HCT116 (cell line): Measurements from ENCODE around the gene TIGD3. TPM values are rescaled to one million over a fixed set of nuclear protein-coding genes. Genes with fewer than 3 reads are reported as not detected.

Experiments
- ATAC-seq: fragments of 200-7000 bp; cut with Tn5 transposase; 2 replicates; pipeline ENCODE4 v1.9.1; 2020; ENCODE audit warnings: mild to moderate bottlenecking, moderate library complexity
- BruUV-seq: library from RNA; stranded (reverse); fragments of 400-500 nt; replicated peaks from 2 replicates; lab custom pipeline; 2021; lab: Mats Ljungman, UMichigan
- CTCF ChIA-PET: fragments of 300-600 bp; sonication (Branson Sonifier 250); formaldehyde crosslinking; loops from one replicate; lab custom pipeline; 2021; ENCODE audit warnings: antibody characterized with exemption; lab: Charles Lee
- POLR2A ChIA-PET: fragments of 300-600, 350-600 bp; sonication (Branson Sonifier 250); formaldehyde crosslinking; loops from one replicate; lab custom pipeline; 2021; ENCODE audit warnings: antibody characterized with exemption; lab: Charles Lee
- RAD21 ChIA-PET, 2 experiments: fragments of 300-600 bp; sonication (Branson Sonifier 250); formaldehyde crosslinking; loops; one replicate each; lab custom pipeline; 2023; ENCODE audit warnings: low total read pairs in 2 of 2; ENCODE audit not compliant: uncharacterized antibody in 2 of 2, unreplicated experiment in 2 of 2, low non-redundant PET in 1 of 2; lab: Charles Lee
- DNase-seq: peaks from one replicate; pipeline ENCODE4 v3.0.0-alpha.2; 2010; ENCODE audit warnings: low read depth, low spot score
- H2AFZ ChIP-seq: fragments of 200-600 bp; shearing (Covaris generic), sonication (generic); 2 replicates; pipeline ENCODE4 v1.6.1; 2017; ENCODE audit warnings: low read depth, mixed run types, mixed read lengths, antibody characterized with exemption, low read length; ENCODE audit not compliant: poor library complexity, severe bottlenecking
- H3K27ac ChIP-seq: 2 replicates; pipeline ENCODE4 v1.5.1; 2012; ENCODE audit warnings: low read depth, low read length
- H3K27me3 ChIP-seq: fragments of 200-600 bp; sonication (generic); 2 replicates; pipeline ENCODE4 v1.6.1; 2016; ENCODE audit warnings: mixed run types, low read length, mixed read lengths; ENCODE audit not compliant: insufficient read depth
- H3K36me3 ChIP-seq, 2 experiments: fragments of 200-500 bp in 1 of 2; fragments of 200-600 bp in 1 of 2; sonication (Bioruptor generic) in 1 of 2; sonication (generic) in 1 of 2; 2 replicates each; pipeline versions ENCODE4 v1.5.1 to v1.6.1; 2014 to 2016; ENCODE audit warnings: low read length in 2 of 2, inconsistent platforms in 1 of 2, mixed read lengths in 1 of 2, mixed run types in 1 of 2; ENCODE audit not compliant: insufficient read depth in 2 of 2, control insufficient read depth in 1 of 2
- H3K4me1 ChIP-seq, 2 experiments: fragments of 200-600 bp in 1 of 2; sonication (generic) in 1 of 2; 2 replicates each; pipeline versions ENCODE4 v1.5.1 to v1.6.1; 2012 to 2017; ENCODE audit warnings: low read length in 2 of 2, inconsistent platforms in 1 of 2, mild to moderate bottlenecking in 1 of 2, mixed read lengths in 1 of 2, mixed run types in 1 of 2, moderate library complexity in 1 of 2; ENCODE audit not compliant: insufficient read depth in 2 of 2, control insufficient read depth in 1 of 2
- H3K4me2 ChIP-seq: fragments of 200-600 bp; sonication (generic); 2 replicates; pipeline ENCODE4 v1.6.1; 2017; ENCODE audit warnings: mixed run types, low read length, mixed read lengths
- H3K4me3 ChIP-seq, 2 experiments: fragments of 200-600 bp in 1 of 2; sonication (generic) in 1 of 2; replicated peaks in 1 of 2; 2 replicates each; pipeline ENCODE4 v1.5.1; 2011 to 2016; ENCODE audit warnings: low read length in 2 of 2, control low read depth in 1 of 2, low read depth in 1 of 2, mild to moderate bottlenecking in 1 of 2, mixed read lengths in 1 of 2, mixed run types in 1 of 2
- H3K79me2 ChIP-seq: fragments of 200-600 bp; sonication (generic); 2 replicates; pipeline ENCODE4 v1.6.1; 2017; ENCODE audit warnings: mild to moderate bottlenecking, mixed run types, low read length, moderate library complexity, mixed read lengths; ENCODE audit not compliant: insufficient read depth
- H3K9ac ChIP-seq: fragments of 200-600 bp; sonication (generic); 2 replicates; pipeline ENCODE4 v1.6.1; 2016; ENCODE audit warnings: low read length, mixed read lengths
- H3K9me2 ChIP-seq: fragments of 200-600 bp; sonication (generic), shearing (Covaris generic); 2 replicates; pipeline ENCODE4 v1.6.1; 2017; ENCODE audit warnings: mixed run types, mild to moderate bottlenecking, moderate library complexity; ENCODE audit not compliant: insufficient read depth
- H3K9me3 ChIP-seq, 2 experiments: fragments of 200-500 bp in 1 of 2; fragments of 200-600 bp in 1 of 2; sonication (Bioruptor generic) in 1 of 2; sonication (generic) in 1 of 2; 2 replicates each; pipeline ENCODE4 v1.6.1; 2014 to 2017; ENCODE audit warnings: low read length in 2 of 2, mixed read lengths in 2 of 2, inconsistent platforms in 1 of 2, low read depth in 1 of 2, mild to moderate bottlenecking in 1 of 2, mixed run types in 1 of 2, moderate library complexity in 1 of 2; ENCODE audit not compliant: control insufficient read depth in 1 of 2, insufficient read depth in 1 of 2
- H4K20me1 ChIP-seq: fragments of 200-600 bp; sonication (generic), shearing (Covaris generic); 2 replicates; pipeline ENCODE4 v1.6.1; 2017; ENCODE audit warnings: mixed run types, mild to moderate bottlenecking, moderate library complexity; ENCODE audit not compliant: insufficient read depth
- CBX3 ChIP-seq: IDR thresholded peaks from 2 replicates; pipeline ENCODE4 v1.6.1; 2012; ENCODE audit warnings: low read depth
- CEBPB ChIP-seq: IDR thresholded peaks from 2 replicates; pipeline ENCODE4 v1.6.1; 2012; ENCODE audit warnings: low read depth
- EGR1 ChIP-seq: IDR thresholded peaks from 2 replicates; pipeline ENCODE4 v1.6.1; 2012; ENCODE audit warnings: low read depth
- ELF1 ChIP-seq: IDR thresholded peaks from 2 replicates; pipeline ENCODE4 v1.6.1; 2012; ENCODE audit warnings: low read depth, borderline replicate concordance
- EZH2phosphoT487 ChIP-seq: fragments of 200-600 bp; IDR thresholded peaks from 2 replicates; pipeline ENCODE4 v1.6.1; 2018; ENCODE audit warnings: antibody characterized with exemption, borderline replicate concordance
- FOSL1 ChIP-seq: IDR thresholded peaks from 2 replicates; pipeline ENCODE4 v1.6.1; 2012; ENCODE audit warnings: low read depth
- JUND ChIP-seq: IDR thresholded peaks from 2 replicates; pipeline ENCODE4 v1.6.1; 2012
- SIN3A ChIP-seq: IDR thresholded peaks from 2 replicates; pipeline ENCODE4 v1.6.1; 2012; ENCODE audit warnings: low read depth
- SP1 ChIP-seq: IDR thresholded peaks from 2 replicates; pipeline ENCODE4 v1.6.1; 2012; ENCODE audit warnings: low read depth
- SRF ChIP-seq: IDR thresholded peaks from 2 replicates; pipeline ENCODE4 v1.6.1; 2012; ENCODE audit warnings: low read depth
- TCF7L2 ChIP-seq: IDR thresholded peaks from 2 replicates; pipeline ENCODE4 v1.7.0; 2011; ENCODE audit warnings: borderline replicate concordance, inconsistent platforms; ENCODE audit not compliant: insufficient read depth, insufficient read length; ENCODE audit errors: extremely low read depth
- YY1 ChIP-seq: IDR thresholded peaks from 2 replicates; pipeline ENCODE4 v1.6.1; 2011; ENCODE audit warnings: low read length, low read depth, moderate library complexity, mild to moderate bottlenecking; ENCODE audit not compliant: insufficient replicate concordance; ENCODE audit errors: extremely low read depth
- intact Hi-C: fragments of 100-400 bp; cut with micrococcal nuclease; formaldehyde crosslinking; loops from 2 replicates; pipeline ENCODE4 v1.10.0; 2022
- total RNA-seq: library from RNA; stranded (reverse); gene quantifications from one replicate; pipeline ENCODE4 v1.2.1, GENCODE V29; 2021; ENCODE audit not compliant: unreplicated experiment
- TF ChIP-seq, protein P1 (sequence below): IDR thresholded peaks from 2 replicates; pipeline ENCODE4 v1.6.1; 2012; ENCODE audit warnings: low read depth
- TF ChIP-seq, protein P2 (sequence below): IDR thresholded peaks from 2 replicates; pipeline ENCODE4 v1.6.1; 2011; ENCODE audit warnings: mild to moderate bottlenecking, low read length, moderate library complexity; ENCODE audit not compliant: insufficient replicate concordance; ENCODE audit errors: extremely low read depth
- TF ChIP-seq, protein P3 (sequence below): IDR thresholded peaks from 2 replicates; pipeline ENCODE4 v1.6.1; 2012
- TF ChIP-seq, protein P4 (sequence below): IDR thresholded peaks from 2 replicates; pipeline ENCODE4 v1.6.1; 2012

The TIGD3 gene
- total RNA-seq, 1 experiment from 2014 or later = 2.4 TPM

DNA sequence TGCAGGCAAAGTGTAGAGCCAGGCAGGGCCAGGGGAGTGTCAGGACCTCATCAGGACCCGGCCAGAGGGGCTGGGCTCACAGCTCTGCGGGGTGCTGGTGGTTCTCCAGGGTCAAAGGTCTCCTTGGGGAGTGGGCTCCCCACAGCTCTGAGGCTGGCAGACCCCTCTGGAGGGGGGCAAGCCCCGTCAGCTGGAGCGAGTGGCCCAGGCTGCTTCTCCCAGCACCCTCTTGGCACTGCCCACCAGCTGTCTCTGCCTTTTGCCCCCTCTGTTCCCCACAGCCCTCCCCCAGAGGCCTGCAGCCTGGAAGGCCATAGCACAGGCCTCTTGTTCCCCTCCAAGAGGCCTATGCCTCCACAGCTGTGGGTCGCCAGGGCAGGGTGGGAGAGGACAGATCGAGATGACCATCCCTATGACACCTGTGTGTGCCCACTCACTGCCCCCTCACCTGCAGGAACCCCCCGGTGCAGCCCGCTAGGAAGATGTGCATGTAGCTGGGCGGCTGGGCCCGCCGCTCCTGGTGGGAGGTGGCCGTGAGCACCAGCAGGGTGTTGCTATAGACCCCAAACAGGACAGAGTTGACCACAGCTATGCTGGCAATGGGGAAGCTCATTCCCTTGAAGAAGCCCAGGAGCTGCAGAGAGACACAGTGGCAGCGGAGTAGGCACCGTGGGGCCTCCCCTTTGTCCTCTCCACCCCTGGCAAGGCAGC lies 24.5 kb downstream of the TIGD3 start:
- Histone ChIP-seq H3K4me3 (no peak overlapping the region), H3K79me2 (no peaks in the 10 kb centered on the region), H3K9me3 (no peaks in the 10 kb centered on the region), H3K9me2 (no peaks in the 10 kb centered on the region), H3K4me2 (no peak overlapping the region), H3K36me3 (no peaks in the 10 kb centered on the region), H3K27ac (no peak overlapping the region; the same call in 1 of the 2 replicates), H2AFZ (no peak overlapping the region), H4K20me1 (no peaks in the 10 kb centered on the region), H3K27me3 (no peaks in the 10 kb centered on the region), H3K4me1 (peaks cover 37 to 46% of the 10 kb centered on the region in 2 experiments), H3K9ac (no peak overlapping the region)
- no TSS peak for BruUV-seq
- POLR2A ChIA-PET = interaction anchor here (0.7 to 1.4 kb wide), 3 partner anchors 44 to 128 kb away, joined by 3 to 4 read pairs (median 3); partner anchors contain the start of gene NEAT1
- RAD21 ChIA-PET = no interaction called here
- DNase-seq (no peak), ATAC-seq (no peak)
- no peak for TF ChIP-seq CEBPB
- TF ChIP-seq, protein P1, sequence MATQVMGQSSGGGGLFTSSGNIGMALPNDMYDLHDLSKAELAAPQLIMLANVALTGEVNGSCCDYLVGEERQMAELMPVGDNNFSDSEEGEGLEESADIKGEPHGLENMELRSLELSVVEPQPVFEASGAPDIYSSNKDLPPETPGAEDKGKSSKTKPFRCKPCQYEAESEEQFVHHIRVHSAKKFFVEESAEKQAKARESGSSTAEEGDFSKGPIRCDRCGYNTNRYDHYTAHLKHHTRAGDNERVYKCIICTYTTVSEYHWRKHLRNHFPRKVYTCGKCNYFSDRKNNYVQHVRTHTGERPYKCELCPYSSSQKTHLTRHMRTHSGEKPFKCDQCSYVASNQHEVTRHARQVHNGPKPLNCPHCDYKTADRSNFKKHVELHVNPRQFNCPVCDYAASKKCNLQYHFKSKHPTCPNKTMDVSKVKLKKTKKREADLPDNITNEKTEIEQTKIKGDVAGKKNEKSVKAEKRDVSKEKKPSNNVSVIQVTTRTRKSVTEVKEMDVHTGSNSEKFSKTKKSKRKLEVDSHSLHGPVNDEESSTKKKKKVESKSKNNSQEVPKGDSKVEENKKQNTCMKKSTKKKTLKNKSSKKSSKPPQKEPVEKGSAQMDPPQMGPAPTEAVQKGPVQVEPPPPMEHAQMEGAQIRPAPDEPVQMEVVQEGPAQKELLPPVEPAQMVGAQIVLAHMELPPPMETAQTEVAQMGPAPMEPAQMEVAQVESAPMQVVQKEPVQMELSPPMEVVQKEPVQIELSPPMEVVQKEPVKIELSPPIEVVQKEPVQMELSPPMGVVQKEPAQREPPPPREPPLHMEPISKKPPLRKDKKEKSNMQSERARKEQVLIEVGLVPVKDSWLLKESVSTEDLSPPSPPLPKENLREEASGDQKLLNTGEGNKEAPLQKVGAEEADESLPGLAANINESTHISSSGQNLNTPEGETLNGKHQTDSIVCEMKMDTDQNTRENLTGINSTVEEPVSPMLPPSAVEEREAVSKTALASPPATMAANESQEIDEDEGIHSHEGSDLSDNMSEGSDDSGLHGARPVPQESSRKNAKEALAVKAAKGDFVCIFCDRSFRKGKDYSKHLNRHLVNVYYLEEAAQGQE = no peak
- TF ChIP-seq TCF7L2 = no peak
- TF ChIP-seq CBX3 = no peak
- no peak for TF ChIP-seq SIN3A
- TF ChIP-seq SP1 = no peak
- TF ChIP-seq SRF = no peak
- TF ChIP-seq, protein P2, sequence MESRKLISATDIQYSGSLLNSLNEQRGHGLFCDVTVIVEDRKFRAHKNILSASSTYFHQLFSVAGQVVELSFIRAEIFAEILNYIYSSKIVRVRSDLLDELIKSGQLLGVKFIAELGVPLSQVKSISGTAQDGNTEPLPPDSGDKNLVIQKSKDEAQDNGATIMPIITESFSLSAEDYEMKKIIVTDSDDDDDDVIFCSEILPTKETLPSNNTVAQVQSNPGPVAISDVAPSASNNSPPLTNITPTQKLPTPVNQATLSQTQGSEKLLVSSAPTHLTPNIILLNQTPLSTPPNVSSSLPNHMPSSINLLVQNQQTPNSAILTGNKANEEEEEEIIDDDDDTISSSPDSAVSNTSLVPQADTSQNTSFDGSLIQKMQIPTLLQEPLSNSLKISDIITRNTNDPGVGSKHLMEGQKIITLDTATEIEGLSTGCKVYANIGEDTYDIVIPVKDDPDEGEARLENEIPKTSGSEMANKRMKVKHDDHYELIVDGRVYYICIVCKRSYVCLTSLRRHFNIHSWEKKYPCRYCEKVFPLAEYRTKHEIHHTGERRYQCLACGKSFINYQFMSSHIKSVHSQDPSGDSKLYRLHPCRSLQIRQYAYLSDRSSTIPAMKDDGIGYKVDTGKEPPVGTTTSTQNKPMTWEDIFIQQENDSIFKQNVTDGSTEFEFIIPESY = no peak
- TF ChIP-seq, protein P3, sequence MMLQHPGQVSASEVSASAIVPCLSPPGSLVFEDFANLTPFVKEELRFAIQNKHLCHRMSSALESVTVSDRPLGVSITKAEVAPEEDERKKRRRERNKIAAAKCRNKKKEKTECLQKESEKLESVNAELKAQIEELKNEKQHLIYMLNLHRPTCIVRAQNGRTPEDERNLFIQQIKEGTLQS = no peak
- TF ChIP-seq FOSL1 = no peak
- TF ChIP-seq EGR1 = no peak
- TF ChIP-seq, protein P4, sequence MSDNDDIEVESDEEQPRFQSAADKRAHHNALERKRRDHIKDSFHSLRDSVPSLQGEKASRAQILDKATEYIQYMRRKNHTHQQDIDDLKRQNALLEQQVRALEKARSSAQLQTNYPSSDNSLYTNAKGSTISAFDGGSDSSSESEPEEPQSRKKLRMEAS = no peak
- TF ChIP-seq JUND = no peak
- TF ChIP-seq EZH2phosphoT487 = no peak
- TF ChIP-seq ELF1 = no peak
- no peak for TF ChIP-seq YY1
- CTCF ChIA-PET = interaction anchor here (0.6 kb wide), 1 partner anchor 62 kb away, joined by 7 read pairs; no protein-coding TSS in a partner anchor
- intact Hi-C loops = no loop called here
